Measurements from ENCODE around the gene PRSS48. TPM values are rescaled to one million over a fixed set of nuclear protein-coding genes. Genes with fewer than 3 reads are reported as not detected.
"Not testable (repeated sequence)": the region's sequence is repeated elsewhere in the genome, so short reads cannot be mapped to it uniquely, and the experiment has no call there.

PRSS48 gene
- total and polyA plus RNA-seq, 10 of the 15 experiments (the other 5 are each of a cell fraction or from before 2014, with no cell fraction given): not detected

- DNase-seq (ENCODE audit: low read depth, low spot score); H3K4me1 ChIP-seq (ENCODE audit: control insufficient read depth, insufficient read depth, low read length); RAD21 ChIA-PET (ENCODE audit: unreplicated experiment); H3K36me3 ChIP-seq (ENCODE audit: control insufficient read depth in 2 of 2, insufficient read depth in 2 of 2, low read length in 1 of 2); ATAC-seq; BruUV-seq (replicated peaks); H3K79me2 ChIP-seq (ENCODE audit: control insufficient read depth, insufficient read depth, low read length); FAIRE-seq; H4K20me1 ChIP-seq (ENCODE audit: control insufficient read depth, insufficient read depth); H2AFZ ChIP-seq (ENCODE audit: control insufficient read depth, low read depth, low read length); H3K9me3 ChIP-seq (replicated peaks; ENCODE audit: control insufficient read depth, insufficient read depth, low read length); H3K4me2 ChIP-seq (ENCODE audit: control insufficient read depth, insufficient read depth); H3K27ac ChIP-seq (ENCODE audit: control insufficient read depth, insufficient read depth); in situ Hi-C loops (cut with MboI); H3K9ac ChIP-seq (ENCODE audit: control insufficient read depth, insufficient read depth, low read length); H3K4me3 ChIP-seq; intact Hi-C loops (cut with micrococcal nuclease; ENCODE audit: unreplicated experiment): not testable (repeated sequence)
- ChIA-PET CTCF (interaction anchor here (1.1 kb wide), 1 partner anchor 45 kb away, joined by 3 read pairs; the partner anchor contains the start of gene PRSS48), POLR2A (interaction anchor here (1.0 kb wide), 1 partner anchor 18 kb away, joined by 7 read pairs; no protein-coding TSS in a partner anchor), SMC1A (ENCODE audit: uncharacterized antibody, unreplicated experiment) (interaction anchor here (0.7 kb wide), 1 partner anchor 286 kb away, joined by 3 read pairs; no protein-coding TSS in a partner anchor)
- H3K27me3 ChIP-seq (replicated peaks in 1 of 2; ENCODE audit: control insufficient read depth in 2 of 2, insufficient read depth in 2 of 2, low read length in 1 of 2): peaks cover 10 to 13% of the 10 kb centered on the region in 2 experiments
- 2% methylated on average over 4 of the region's 4 CpGs for WGBS (ENCODE audit: insufficient coverage, insufficient replicate concordance, low lambda C conversion rate, missing lambda C conversion rate)
These were observed 45.2 kb downstream of the PRSS48 start for GRCh38 chr4:151322161-151322560.

- H3K9ac ChIP-seq (ENCODE audit: control insufficient read depth, insufficient read depth, low read length): no peak overlapping the region
- no peak overlapping the region for H2AFZ ChIP-seq (ENCODE audit: control insufficient read depth, low read depth, low read length)
- H3K9me3 ChIP-seq (replicated peaks; ENCODE audit: control insufficient read depth, insufficient read depth, low read length): no peaks in the 10 kb centered on the region; the same call in 2 of the 3 replicates
- CTCF ChIA-PET: interaction anchor here (1.0 kb wide), 1 partner anchor 11 kb away, joined by 3 read pairs; no protein-coding TSS in a partner anchor
- no peak overlapping the region for H3K4me3 ChIP-seq
- SMC1A ChIA-PET (ENCODE audit: uncharacterized antibody, unreplicated experiment): interaction anchor here (0.7 kb wide), 1 partner anchor 285 kb away, joined by 3 read pairs; no protein-coding TSS in a partner anchor
- TF ChIP-seq SIN3A (IDR thresholded peaks at IDR 0.05; ENCODE audit: low read depth, low read length): no peak
- TF ChIP-seq ZZZ3 (IDR thresholded peaks at IDR 0.05; ENCODE audit: control insufficient read depth, insufficient read length, low read depth): no peak
- no peak for TF ChIP-seq GABPA (IDR thresholded peaks at IDR 0.05; ENCODE audit: low read depth)
- TF ChIP-seq POLR2A (IDR thresholded peaks at IDR 0.05; ENCODE audit: low read depth, low read length): no peak
- no peak for TF ChIP-seq ATF3 (IDR thresholded peaks at IDR 0.05; ENCODE audit: borderline replicate concordance, extremely low read depth, low read depth, low read length)
- H4K20me1 ChIP-seq (ENCODE audit: control insufficient read depth, insufficient read depth): no peaks in the 10 kb centered on the region
- no peaks in the 10 kb centered on the region for H3K79me2 ChIP-seq (ENCODE audit: control insufficient read depth, insufficient read depth, low read length)
- BruUV-seq (replicated peaks): no TSS peak
- no peak overlapping the region for H3K27ac ChIP-seq (ENCODE audit: control insufficient read depth, insufficient read depth)
- POLR2A ChIA-PET: interaction anchor here (1.0 kb wide), 1 partner anchor 18 kb away, joined by 7 read pairs; no protein-coding TSS in a partner anchor
- H3K4me1 ChIP-seq (ENCODE audit: control insufficient read depth, insufficient read depth, low read length): no peaks in the 10 kb centered on the region
- RAD21 ChIA-PET (ENCODE audit: unreplicated experiment): no interaction called here
- no peak for FAIRE-seq
- H3K36me3 ChIP-seq (ENCODE audit: control insufficient read depth in 2 of 2, insufficient read depth in 2 of 2, low read length in 1 of 2): no peaks in the 10 kb centered on the region
- intact Hi-C loops (cut with micrococcal nuclease; ENCODE audit: unreplicated experiment) (no loop called here), in situ Hi-C loops (cut with MboI) (no loop called here)
- DNase-seq (ENCODE audit: low read depth, low spot score): no peak
- H3K4me2 ChIP-seq (ENCODE audit: control insufficient read depth, insufficient read depth): no peak overlapping the region
- ATAC-seq: no peak
- H3K27me3 ChIP-seq (replicated peaks in 1 of 2; ENCODE audit: control insufficient read depth in 2 of 2, insufficient read depth in 2 of 2, low read length in 1 of 2): peaks cover 10 to 13% of the 10 kb centered on the region in 2 experiments
These were observed 45.6 kb downstream of the PRSS48 start for GRCh38 chr4:151322570-151322969.

Measured in GM12878 (cell line).